Activated CD4-positive, alpha-beta T cell treated with anti-CD3 and anti-CD28 coated beads, Interleukin-2, amount 50 U/mL, for 1 hour (primary cell): Measurements from ENCODE around the gene SLC35C1.
"Not testable (repeated sequence)": the region's sequence is repeated elsewhere in the genome, so short reads cannot be mapped to it uniquely, and the experiment has no call there.

ENCODE experiments used
- DNase-seq: peaks from one replicate; pipeline ENCODE4 v3.0.0-alpha.2; 2020

SLC35C1 gene

GRCh38 chr11:45791524-45791923, 13.4 kb upstream of the SLC35C1 start:
- DNase-seq, result no peak

- no peak for DNase-seq
Observed at GRCh38 chr11:45794169-45794568, 10.8 kb upstream of the SLC35C1 start.

- DNase-seq, result no peak
Observed at GRCh38 chr11:45795379-45795778, 9.6 kb upstream of the SLC35C1 start.

- DNase-seq, result no peak
Observed at GRCh38 chr11:45796461-45796861, 8.5 kb upstream of the SLC35C1 start.

GRCh38 chr11:45798793-45799441, 6.0 kb upstream of the SLC35C1 start:
- DNase-seq, result no peak

- no peak for DNase-seq
Observed at GRCh38 chr11:45799562-45799961, 5.4 kb upstream of the SLC35C1 start.

GRCh38 chr11:45800261-45800660, 4.7 kb upstream of the SLC35C1 start:
- DNase-seq, result no peak

- DNase-seq, result no peak
Observed at GRCh38 chr11:45801723-45802315, 3.1 kb upstream of the SLC35C1 start.

- DNase-seq, result no peak
Observed at GRCh38 chr11:45802531-45803317, 2.2 kb upstream of the SLC35C1 start.

- peak; percentile 44 for DNase-seq
Observed at GRCh38 chr11:45803971-45804760, 783 bp upstream of the SLC35C1 start.

GRCh38 chr11:45805305-45806071, 539 bp downstream of the SLC35C1 start:
- DNase-seq, result no peak

- no peak for DNase-seq
Observed at GRCh38 chr11:45806072-45806933, 1.4 kb downstream of the SLC35C1 start.

GRCh38 chr11:45806937-45807791, 2.2 kb downstream of the SLC35C1 start:
- DNase-seq, result no peak

- no peak for DNase-seq
Observed at GRCh38 chr11:45807792-45808238, 2.9 kb downstream of the SLC35C1 start.

GRCh38 chr11:45808427-45808826, 3.5 kb downstream of the SLC35C1 start:
- not testable (repeated sequence) for DNase-seq

- DNase-seq, result no peak
Observed at GRCh38 chr11:45809456-45810395, 4.8 kb downstream of the SLC35C1 start.

GRCh38 chr11:45810431-45811108, 5.6 kb downstream of the SLC35C1 start:
- no peak for DNase-seq

GRCh38 chr11:45811109-45811435, 6.1 kb downstream of the SLC35C1 start:
- no peak for DNase-seq
